Stimulated activated CD8-positive, alpha-beta memory T cell treated with anti-CD3 and anti-CD28 coated beads, Interleukin-15, amount 100 ng/mL, for 48 hours (primary cell): ENCODE results near the gene CCDC184.
"Not testable (repeated sequence)": the region's sequence is repeated elsewhere in the genome, so short reads cannot be mapped to it uniquely, and the experiment has no call there.

Experiments
- DNase-seq, 2 donors: peaks; one replicate each; pipeline ENCODE4 v3.0.0-alpha.2; 2020; ENCODE audit warnings: low read depth in 2 of 2

Gene CCDC184

GRCh38 chr12:48183091-48183875 lies at the start of gene CCDC184:
Gene CCDC184 (plus strand): TSS chr12:48183644. CDS start chr12:48184123, 479 bp downstream.
- DNase-seq = peak; percentile 49 to 50

- no peak for DNase-seq
These were observed 48.4 kb upstream of the CCDC184 start for GRCh38 chr12:48135027-48135426.

- no peak for DNase-seq
These were observed 40.4 kb upstream of the CCDC184 start for GRCh38 chr12:48142818-48143674.

- DNase-seq = no peak
These were observed 39.5 kb upstream of the CCDC184 start for GRCh38 chr12:48143898-48144297.

GRCh38 chr12:48145981-48146380 lies 37.5 kb upstream of the CCDC184 start:
- no peak for DNase-seq

- DNase-seq = no peak
These were observed 32.2 kb upstream of the CCDC184 start for GRCh38 chr12:48151103-48151771.

GRCh38 chr12:48155786-48156185 lies 27.7 kb upstream of the CCDC184 start:
- DNase-seq = not testable (repeated sequence)

- DNase-seq = no peak
These were observed 26.8 kb upstream of the CCDC184 start for GRCh38 chr12:48156652-48157017.

GRCh38 chr12:48157018-48157888 lies 26.2 kb upstream of the CCDC184 start, which contains the start of gene ASB8:
Gene ASB8 (minus strand): TSS chr12:48157515. CDS start chr12:48153496, 4,019 bp downstream.
- peak; percentile 99 for DNase-seq

- DNase-seq = no peak
These were observed 25.5 kb upstream of the CCDC184 start for GRCh38 chr12:48157889-48158370.

- DNase-seq = no peak
These were observed 23.4 kb upstream of the CCDC184 start for GRCh38 chr12:48160046-48160445.

GRCh38 chr12:48160807-48161206 lies 22.6 kb upstream of the CCDC184 start:
- no peak for DNase-seq

- DNase-seq = no peak
These were observed 20.2 kb upstream of the CCDC184 start for GRCh38 chr12:48163150-48163747.

- no peak for DNase-seq
These were observed 19.0 kb upstream of the CCDC184 start for GRCh38 chr12:48164451-48164850.

- no peak for DNase-seq
These were observed 18.1 kb upstream of the CCDC184 start for GRCh38 chr12:48165089-48165981.

- no peak for DNase-seq
These were observed 14.4 kb upstream of the CCDC184 start for GRCh38 chr12:48169011-48169410.

- no peak for DNase-seq
These were observed 7.6 kb upstream of the CCDC184 start for GRCh38 chr12:48175613-48176416.

- DNase-seq = no peak
These were observed 7.1 kb upstream of the CCDC184 start for GRCh38 chr12:48176417-48176751.

GRCh38 chr12:48177982-48178381 lies 5.5 kb upstream of the CCDC184 start:
- no peak for DNase-seq
